WTC11 (cell line): ENCODE results near the gene R3HDM4. TPM values are rescaled to one million over a fixed set of nuclear protein-coding genes. Genes with fewer than 3 reads are reported as not detected.

Experiments
- ATAC-seq: fragments of 200-7000 bp; cut with Tn5 transposase; 2 replicates; pipeline ENCODE4 v1.10.0; 2021; ENCODE audit warnings: mild to moderate bottlenecking, moderate library complexity
- CTCF ChIA-PET: fragments of 300-600 bp; sonication (Branson Sonifier 250); formaldehyde crosslinking; loops from one replicate; lab custom pipeline; 2021; ENCODE audit warnings: antibody characterized with exemption; lab: Charles Lee
- POLR2A ChIA-PET: fragments of 350-600 bp; sonication (Branson Sonifier 250); formaldehyde crosslinking; loops from one replicate; lab custom pipeline; 2021; ENCODE audit warnings: antibody characterized with exemption; lab: Charles Lee
- DNase-seq: peaks from one replicate; pipeline ENCODE4 v3.0.0; 2021; ENCODE audit warnings: low spot score
- H3K27ac Mint-ChIP-seq: 2 replicates; pipeline ENCODE4 v1.8.0; 2021; ENCODE audit warnings: mixed read lengths
- H3K27me3 Mint-ChIP-seq: 2 replicates; pipeline ENCODE4 v1.8.0; 2021; ENCODE audit warnings: low read depth, mild to moderate bottlenecking, moderate library complexity, mixed read lengths
- H3K36me3 Mint-ChIP-seq: 2 replicates; pipeline ENCODE4 v1.8.0; 2021; ENCODE audit warnings: mixed read lengths
- H3K4me1 Mint-ChIP-seq: 2 replicates; pipeline ENCODE4 v1.8.0; 2022; ENCODE audit warnings: mixed read lengths
- H3K4me3 Mint-ChIP-seq: 2 replicates; pipeline ENCODE4 v1.8.0; 2021; ENCODE audit warnings: mild to moderate bottlenecking, moderate library complexity, mixed read lengths
- H3K9me3 Mint-ChIP-seq: 2 replicates; pipeline ENCODE4 v1.8.0; 2021; ENCODE audit warnings: mixed read lengths
- FOXK1 ChIP-seq: sonication (generic); formaldehyde crosslinking; IDR thresholded peaks from 2 replicates; pipeline ENCODE4 v1.8.0; 2022; ENCODE audit warnings: mild to moderate bottlenecking, moderate library complexity, missing genetic modification reagents
- FOXP1 ChIP-seq: sonication (generic); formaldehyde crosslinking; IDR thresholded peaks from 2 replicates; pipeline ENCODE4 v1.8.0; 2022; ENCODE audit warnings: missing genetic modification reagents, mild to moderate bottlenecking, moderate library complexity, borderline replicate concordance
- GABPB1 ChIP-seq: sonication (generic); formaldehyde crosslinking; IDR thresholded peaks from 2 replicates; pipeline ENCODE4 v1.8.1; 2023; ENCODE audit warnings: mild to moderate bottlenecking, missing genetic modification reagents
- IRF2 ChIP-seq: sonication (generic); formaldehyde crosslinking; IDR thresholded peaks from 2 replicates; pipeline ENCODE4 v1.8.0; 2022; ENCODE audit warnings: low read depth, missing genetic modification reagents, borderline replicate concordance
- NFE2L1 ChIP-seq: sonication (generic); formaldehyde crosslinking; IDR thresholded peaks from 2 replicates; pipeline ENCODE4 v1.8.1; 2023; ENCODE audit warnings: missing genetic modification reagents
- NFYB ChIP-seq: sonication (generic); formaldehyde crosslinking; conservative IDR thresholded peaks from 2 replicates; pipeline ENCODE4 v1.8.0; 2022; ENCODE audit warnings: low read depth, missing genetic modification reagents
- NR1H2 ChIP-seq: sonication (generic); formaldehyde crosslinking; IDR thresholded peaks from 2 replicates; pipeline ENCODE4 v1.9.0; 2021; ENCODE audit warnings: mild to moderate bottlenecking, moderate library complexity, missing genetic modification reagents
- NR2C2 ChIP-seq: sonication (generic); formaldehyde crosslinking; IDR thresholded peaks from 2 replicates; pipeline ENCODE4 v1.8.0; 2022; ENCODE audit warnings: mild to moderate bottlenecking, missing genetic modification reagents
- NR3C1 ChIP-seq: sonication (generic); formaldehyde crosslinking; conservative IDR thresholded peaks from 2 replicates; pipeline ENCODE4 v1.8.1; 2023; ENCODE audit warnings: low read depth, mild to moderate bottlenecking, missing genetic modification reagents
- SMAD3 ChIP-seq: sonication (generic); formaldehyde crosslinking; IDR thresholded peaks from 2 replicates; pipeline ENCODE4 v1.8.0; 2022; ENCODE audit warnings: missing genetic modification reagents, mild to moderate bottlenecking, borderline replicate concordance
- SMAD4 ChIP-seq: sonication (generic); formaldehyde crosslinking; IDR thresholded peaks from 2 replicates; pipeline ENCODE4 v1.8.0; 2022; ENCODE audit warnings: mild to moderate bottlenecking, missing genetic modification reagents
- SP1 ChIP-seq: sonication (generic); formaldehyde crosslinking; conservative IDR thresholded peaks from 2 replicates; pipeline ENCODE4 v1.8.1; 2022; ENCODE audit warnings: missing genetic modification reagents
- TEAD4 ChIP-seq: sonication (generic); formaldehyde crosslinking; IDR thresholded peaks from 2 replicates; pipeline ENCODE4 v1.8.0; 2022; ENCODE audit warnings: mild to moderate bottlenecking, missing genetic modification reagents
- ZNF121 ChIP-seq: sonication (generic); formaldehyde crosslinking; IDR thresholded peaks from 2 replicates; pipeline ENCODE4 v1.8.0; 2023; ENCODE audit warnings: missing genetic modification reagents
- ZNF232 ChIP-seq: sonication (generic); formaldehyde crosslinking; IDR thresholded peaks from 2 replicates; pipeline ENCODE4 v1.8.0; 2022; ENCODE audit warnings: mild to moderate bottlenecking, missing genetic modification reagents
- ZNF263 ChIP-seq: sonication (generic); formaldehyde crosslinking; IDR thresholded peaks from 2 replicates; pipeline ENCODE4 v1.8.1; 2022; ENCODE audit warnings: low read depth, mild to moderate bottlenecking, moderate library complexity, missing genetic modification reagents
- ZNF423 ChIP-seq: fragments of 250-450 bp; sonication (Bioruptor Pico); IDR thresholded peaks from 2 replicates; pipeline ENCODE4 v2.1.2; 2022; ENCODE audit warnings: mild to moderate bottlenecking, moderate library complexity
- total RNA-seq: library from RNA; stranded (reverse); gene quantifications from 3 replicates; pipeline ENCODE4 v1.2.3, GENCODE V29; 2021
- TF ChIP-seq, protein P1 (sequence below): sonication (generic); formaldehyde crosslinking; IDR thresholded peaks from 2 replicates; pipeline ENCODE4 v1.8.0; 2023; ENCODE audit warnings: missing genetic modification reagents
- TF ChIP-seq, protein P2 (sequence below): fragments of 250-450 bp; sonication (Bioruptor Pico); IDR thresholded peaks from 2 replicates; pipeline ENCODE4 v1.9.0; 2021; ENCODE audit warnings: mild to moderate bottlenecking
- TF ChIP-seq, protein P3 (sequence below): fragments of 250-450 bp; sonication (Bioruptor Pico); IDR thresholded peaks from 2 replicates; pipeline ENCODE4 v1.9.0; 2021; ENCODE audit warnings: mild to moderate bottlenecking
- TF ChIP-seq, protein P4 (sequence below): sonication (generic); formaldehyde crosslinking; IDR thresholded peaks from 2 replicates; pipeline ENCODE4 v1.8.0; 2022; ENCODE audit warnings: mild to moderate bottlenecking, missing genetic modification reagents
- TF ChIP-seq, protein P5 (sequence below): sonication (generic); formaldehyde crosslinking; IDR thresholded peaks from 2 replicates; pipeline ENCODE4 v1.8.1; 2023; ENCODE audit warnings: mild to moderate bottlenecking, moderate library complexity, missing genetic modification reagents
- TF ChIP-seq, protein P6 (sequence below): sonication (generic); formaldehyde crosslinking; IDR thresholded peaks from 2 replicates; pipeline ENCODE4 v1.8.1; 2023; ENCODE audit warnings: mild to moderate bottlenecking, missing genetic modification reagents, moderate library complexity

Gene R3HDM4
- total RNA-seq, 1 experiment from 2014 or later, result 99.5 TPM

DNA sequence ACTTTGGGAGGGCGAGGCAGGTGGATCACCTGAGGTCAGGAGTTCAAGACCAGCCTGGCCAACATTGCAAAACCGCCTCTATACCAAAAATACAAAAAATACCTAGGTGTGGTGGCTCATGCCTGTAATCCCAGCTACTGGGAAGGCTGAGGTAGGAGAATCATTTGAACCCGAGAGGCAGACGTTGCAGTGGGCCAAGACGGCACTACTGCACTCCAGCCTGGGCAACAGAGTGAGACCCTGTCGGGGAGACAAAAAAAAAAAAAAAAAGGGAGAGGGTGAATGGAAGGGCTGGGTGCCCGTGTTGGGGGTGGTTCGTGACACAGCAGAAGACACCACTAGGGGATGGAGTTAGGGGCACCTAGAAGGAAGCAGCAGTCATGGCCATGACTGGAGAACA, 42.7 kb downstream of the R3HDM4 start:
- no peaks in the 10 kb centered on the region for H3K27me3 Mint-ChIP-seq
- TF ChIP-seq GABPB1 (CRISPR knock-in tag), result no peak
- TF ChIP-seq ZNF121 (CRISPR knock-in tag), result peak; percentile 72
- TF ChIP-seq, all 79 proteins: peak for 1
- Mint-ChIP-seq H3K36me3 (peaks cover 12% of the 10 kb centered on the region), H3K4me3 (no peak overlapping the region), H3K4me1 (peaks cover 5% of the 10 kb centered on the region), H3K9me3 (no peaks in the 10 kb centered on the region), H3K27ac (no peak overlapping the region)
- ChIA-PET POLR2A (no interaction called here), CTCF (no interaction called here)
- DNase-seq, result no peak
- no peak for ATAC-seq

DNA sequence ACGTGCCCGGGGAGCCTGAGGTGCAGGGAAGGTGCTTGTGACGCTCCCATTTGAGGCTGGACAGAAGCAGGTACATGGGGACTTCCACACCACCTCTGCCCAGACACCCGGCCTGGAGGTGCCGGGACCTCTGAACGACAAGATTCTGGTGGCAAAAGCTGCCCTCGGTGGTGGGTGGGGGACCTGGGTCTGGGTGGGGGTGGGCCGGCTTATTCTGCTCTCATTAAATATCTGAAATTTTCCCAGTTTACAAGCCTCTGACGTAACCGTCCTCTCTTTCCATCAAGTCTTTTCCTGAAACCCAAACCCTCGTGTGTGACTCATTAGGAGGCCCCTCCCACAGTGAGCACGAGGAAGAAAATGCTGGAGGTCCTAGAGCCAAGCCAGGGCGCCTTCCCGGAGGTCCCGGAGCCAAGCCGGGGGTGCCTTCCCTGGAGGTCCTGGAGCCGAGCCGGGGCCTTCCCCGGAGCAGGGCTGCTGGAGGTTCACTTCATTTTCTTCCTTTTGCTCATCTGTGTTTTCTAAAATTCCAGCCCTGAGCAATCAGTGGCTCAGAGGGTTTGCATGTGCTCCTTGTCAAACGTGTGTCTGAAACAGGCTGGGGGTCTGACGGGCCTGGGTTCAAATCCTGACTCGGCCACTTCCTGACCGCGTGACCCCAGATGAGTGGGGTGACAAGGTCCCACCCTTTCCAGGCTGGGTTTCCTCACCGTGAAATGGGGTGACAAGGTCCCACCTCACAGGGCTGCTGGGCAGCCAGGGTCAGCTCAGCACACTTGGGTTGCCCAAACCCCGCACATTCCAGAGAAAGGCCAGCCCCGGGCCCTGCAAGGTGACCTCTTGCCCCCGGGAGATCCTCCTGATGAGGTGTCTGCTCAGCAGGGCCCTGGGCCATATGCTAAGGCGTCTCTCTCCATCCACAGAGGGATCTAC, 43.5 kb downstream of the R3HDM4 start:
- no peak for ATAC-seq
- POLR2A ChIA-PET, result no interaction called here
- Mint-ChIP-seq H3K36me3 (peaks cover 12% of the 10 kb centered on the region), H3K27ac (no peak overlapping the region; the same call in 1 of the 2 replicates)
- no peak for TF ChIP-seq IRF2
- no peak for TF ChIP-seq SMAD4 (CRISPR knock-in tag)
- TF ChIP-seq, protein P1, sequence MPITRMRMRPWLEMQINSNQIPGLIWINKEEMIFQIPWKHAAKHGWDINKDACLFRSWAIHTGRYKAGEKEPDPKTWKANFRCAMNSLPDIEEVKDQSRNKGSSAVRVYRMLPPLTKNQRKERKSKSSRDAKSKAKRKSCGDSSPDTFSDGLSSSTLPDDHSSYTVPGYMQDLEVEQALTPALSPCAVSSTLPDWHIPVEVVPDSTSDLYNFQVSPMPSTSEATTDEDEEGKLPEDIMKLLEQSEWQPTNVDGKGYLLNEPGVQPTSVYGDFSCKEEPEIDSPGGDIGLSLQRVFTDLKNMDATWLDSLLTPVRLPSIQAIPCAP (CRISPR knock-in tag), result no peak
- TF ChIP-seq, protein P2, sequence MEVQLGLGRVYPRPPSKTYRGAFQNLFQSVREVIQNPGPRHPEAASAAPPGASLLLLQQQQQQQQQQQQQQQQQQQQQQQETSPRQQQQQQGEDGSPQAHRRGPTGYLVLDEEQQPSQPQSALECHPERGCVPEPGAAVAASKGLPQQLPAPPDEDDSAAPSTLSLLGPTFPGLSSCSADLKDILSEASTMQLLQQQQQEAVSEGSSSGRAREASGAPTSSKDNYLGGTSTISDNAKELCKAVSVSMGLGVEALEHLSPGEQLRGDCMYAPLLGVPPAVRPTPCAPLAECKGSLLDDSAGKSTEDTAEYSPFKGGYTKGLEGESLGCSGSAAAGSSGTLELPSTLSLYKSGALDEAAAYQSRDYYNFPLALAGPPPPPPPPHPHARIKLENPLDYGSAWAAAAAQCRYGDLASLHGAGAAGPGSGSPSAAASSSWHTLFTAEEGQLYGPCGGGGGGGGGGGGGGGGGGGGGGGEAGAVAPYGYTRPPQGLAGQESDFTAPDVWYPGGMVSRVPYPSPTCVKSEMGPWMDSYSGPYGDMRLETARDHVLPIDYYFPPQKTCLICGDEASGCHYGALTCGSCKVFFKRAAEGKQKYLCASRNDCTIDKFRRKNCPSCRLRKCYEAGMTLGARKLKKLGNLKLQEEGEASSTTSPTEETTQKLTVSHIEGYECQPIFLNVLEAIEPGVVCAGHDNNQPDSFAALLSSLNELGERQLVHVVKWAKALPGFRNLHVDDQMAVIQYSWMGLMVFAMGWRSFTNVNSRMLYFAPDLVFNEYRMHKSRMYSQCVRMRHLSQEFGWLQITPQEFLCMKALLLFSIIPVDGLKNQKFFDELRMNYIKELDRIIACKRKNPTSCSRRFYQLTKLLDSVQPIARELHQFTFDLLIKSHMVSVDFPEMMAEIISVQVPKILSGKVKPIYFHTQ (CRISPR knock-in tag), result no peak
- no peak for TF ChIP-seq FOXP1 (CRISPR knock-in tag)
- no peak for TF ChIP-seq ZNF232
- no peak for TF ChIP-seq NFYB
- TF ChIP-seq FOXK1, result no peak
- TF ChIP-seq, protein P3, sequence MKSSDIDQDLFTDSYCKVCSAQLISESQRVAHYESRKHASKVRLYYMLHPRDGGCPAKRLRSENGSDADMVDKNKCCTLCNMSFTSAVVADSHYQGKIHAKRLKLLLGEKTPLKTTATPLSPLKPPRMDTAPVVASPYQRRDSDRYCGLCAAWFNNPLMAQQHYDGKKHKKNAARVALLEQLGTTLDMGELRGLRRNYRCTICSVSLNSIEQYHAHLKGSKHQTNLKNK (CRISPR knock-in tag), result no peak
- no peak for TF ChIP-seq NFE2L1
- TF ChIP-seq SP1 (CRISPR knock-in tag), result no peak
- TF ChIP-seq, protein P4, sequence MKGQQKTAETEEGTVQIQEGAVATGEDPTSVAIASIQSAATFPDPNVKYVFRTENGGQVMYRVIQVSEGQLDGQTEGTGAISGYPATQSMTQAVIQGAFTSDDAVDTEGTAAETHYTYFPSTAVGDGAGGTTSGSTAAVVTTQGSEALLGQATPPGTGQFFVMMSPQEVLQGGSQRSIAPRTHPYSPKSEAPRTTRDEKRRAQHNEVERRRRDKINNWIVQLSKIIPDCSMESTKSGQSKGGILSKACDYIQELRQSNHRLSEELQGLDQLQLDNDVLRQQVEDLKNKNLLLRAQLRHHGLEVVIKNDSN, result no peak
- no peak for TF ChIP-seq NR3C1 (CRISPR knock-in tag)
- TF ChIP-seq, all 79 proteins: peak for 0
- no peak for DNase-seq
- Mint-ChIP-seq H3K9me3 (no peaks in the 10 kb centered on the region), H3K27me3 (no peaks in the 10 kb centered on the region), H3K4me1 (peaks cover 5% of the 10 kb centered on the region), H3K4me3 (no peak overlapping the region)
- CTCF ChIA-PET, result no interaction called here

DNA sequence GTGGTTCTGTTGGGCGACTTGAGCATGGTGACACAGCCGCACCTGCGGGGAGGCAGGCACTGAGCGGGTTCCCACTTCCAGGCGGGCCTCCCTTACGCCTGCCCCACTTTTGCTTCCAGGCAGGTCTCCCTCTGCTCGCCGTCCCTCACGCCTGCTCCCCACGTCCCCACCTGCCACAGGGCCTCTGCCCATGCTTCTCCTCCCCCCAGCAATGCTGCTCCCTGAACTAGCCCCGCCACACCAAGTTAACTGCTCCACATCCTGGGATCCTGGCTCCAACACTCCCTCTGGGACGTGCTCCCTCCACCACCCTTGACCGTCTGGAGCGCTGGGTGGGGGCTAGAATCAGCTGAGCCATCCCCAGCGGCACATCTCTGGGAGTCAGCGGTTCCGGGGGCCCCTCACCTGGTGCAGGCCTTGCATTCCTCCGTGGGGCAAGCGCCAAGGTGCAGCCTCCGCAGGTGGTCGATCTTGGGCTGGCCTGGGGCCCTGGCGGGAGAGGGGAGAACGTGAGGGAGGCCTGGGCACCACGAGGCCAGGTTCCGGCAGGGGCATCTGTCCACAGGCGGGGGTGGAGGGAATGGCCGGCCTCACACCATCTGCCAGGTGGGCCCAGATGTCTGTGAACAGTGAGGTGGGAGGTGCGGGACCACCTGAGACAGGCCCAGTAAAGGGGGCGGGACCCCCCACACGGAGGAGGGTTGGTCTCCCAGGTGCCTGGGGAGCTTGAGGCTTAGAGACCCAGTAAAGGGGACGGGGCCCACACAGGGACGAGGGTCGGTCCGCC, 44.4 kb downstream of the R3HDM4 start:
- peaks cover 12% of the 10 kb centered on the region for H3K36me3 Mint-ChIP-seq
- ATAC-seq, result no peak
- TF ChIP-seq, protein P5, sequence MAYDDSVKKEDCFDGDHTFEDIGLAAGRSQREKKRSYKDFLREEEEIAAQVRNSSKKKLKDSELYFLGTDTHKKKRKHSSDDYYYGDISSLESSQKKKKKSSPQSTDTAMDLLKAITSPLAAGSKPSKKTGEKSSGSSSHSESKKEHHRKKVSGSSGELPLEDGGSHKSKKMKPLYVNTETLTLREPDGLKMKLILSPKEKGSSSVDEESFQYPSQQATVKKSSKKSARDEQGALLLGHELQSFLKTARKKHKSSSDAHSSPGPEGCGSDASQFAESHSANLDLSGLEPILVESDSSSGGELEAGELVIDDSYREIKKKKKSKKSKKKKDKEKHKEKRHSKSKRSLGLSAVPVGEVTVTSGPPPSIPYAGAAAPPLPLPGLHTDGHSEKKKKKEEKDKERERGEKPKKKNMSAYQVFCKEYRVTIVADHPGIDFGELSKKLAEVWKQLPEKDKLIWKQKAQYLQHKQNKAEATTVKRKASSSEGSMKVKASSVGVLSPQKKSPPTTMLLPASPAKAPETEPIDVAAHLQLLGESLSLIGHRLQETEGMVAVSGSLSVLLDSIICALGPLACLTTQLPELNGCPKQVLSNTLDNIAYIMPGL (CRISPR knock-in tag), result no peak
- TF ChIP-seq NR1H2 (no peak), SMAD3 (CRISPR knock-in tag) (no peak), ZNF263 (CRISPR knock-in tag) (no peak), NR2C2 (CRISPR knock-in tag) (no peak), ZNF423 (CRISPR knock-in tag) (no peak), TEAD4 (CRISPR knock-in tag) (no peak)
- TF ChIP-seq, protein P6, sequence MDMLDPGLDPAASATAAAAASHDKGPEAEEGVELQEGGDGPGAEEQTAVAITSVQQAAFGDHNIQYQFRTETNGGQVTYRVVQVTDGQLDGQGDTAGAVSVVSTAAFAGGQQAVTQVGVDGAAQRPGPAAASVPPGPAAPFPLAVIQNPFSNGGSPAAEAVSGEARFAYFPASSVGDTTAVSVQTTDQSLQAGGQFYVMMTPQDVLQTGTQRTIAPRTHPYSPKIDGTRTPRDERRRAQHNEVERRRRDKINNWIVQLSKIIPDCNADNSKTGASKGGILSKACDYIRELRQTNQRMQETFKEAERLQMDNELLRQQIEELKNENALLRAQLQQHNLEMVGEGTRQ, result no peak
- TF ChIP-seq, protein P4, result no peak

More for the DNA sequence above, 44.4 kb downstream of the R3HDM4 start:
- no peaks in the 10 kb centered on the region for H3K9me3 Mint-ChIP-seq
- H3K4me3 Mint-ChIP-seq, result no peak overlapping the region
- 0 out of 2 replicates have a peak, but pooled peaks cover under 1% of the 10 kb centered on the region for H3K27me3 Mint-ChIP-seq
- peaks cover 5% of the 10 kb centered on the region for H3K4me1 Mint-ChIP-seq
- ChIA-PET CTCF (no interaction called here), POLR2A (no interaction called here)
- H3K27ac Mint-ChIP-seq, result no peak overlapping the region
- no peak for DNase-seq
